HG03342 (cell line): Measurements from ENCODE around the gene FGF11.
"Not testable (repeated sequence)": the region's sequence is repeated elsewhere in the genome, so short reads cannot be mapped to it uniquely, and the experiment has no call there.

ENCODE experiments used
- ATAC-seq: cut with Tn5 transposase; IDR thresholded peaks from one replicate; pipeline ENCODE4 v1.9.1; 2021; ENCODE audit warnings: mild to moderate bottlenecking, moderate library complexity; ENCODE audit not compliant: unreplicated experiment

The FGF11 gene

DNA sequence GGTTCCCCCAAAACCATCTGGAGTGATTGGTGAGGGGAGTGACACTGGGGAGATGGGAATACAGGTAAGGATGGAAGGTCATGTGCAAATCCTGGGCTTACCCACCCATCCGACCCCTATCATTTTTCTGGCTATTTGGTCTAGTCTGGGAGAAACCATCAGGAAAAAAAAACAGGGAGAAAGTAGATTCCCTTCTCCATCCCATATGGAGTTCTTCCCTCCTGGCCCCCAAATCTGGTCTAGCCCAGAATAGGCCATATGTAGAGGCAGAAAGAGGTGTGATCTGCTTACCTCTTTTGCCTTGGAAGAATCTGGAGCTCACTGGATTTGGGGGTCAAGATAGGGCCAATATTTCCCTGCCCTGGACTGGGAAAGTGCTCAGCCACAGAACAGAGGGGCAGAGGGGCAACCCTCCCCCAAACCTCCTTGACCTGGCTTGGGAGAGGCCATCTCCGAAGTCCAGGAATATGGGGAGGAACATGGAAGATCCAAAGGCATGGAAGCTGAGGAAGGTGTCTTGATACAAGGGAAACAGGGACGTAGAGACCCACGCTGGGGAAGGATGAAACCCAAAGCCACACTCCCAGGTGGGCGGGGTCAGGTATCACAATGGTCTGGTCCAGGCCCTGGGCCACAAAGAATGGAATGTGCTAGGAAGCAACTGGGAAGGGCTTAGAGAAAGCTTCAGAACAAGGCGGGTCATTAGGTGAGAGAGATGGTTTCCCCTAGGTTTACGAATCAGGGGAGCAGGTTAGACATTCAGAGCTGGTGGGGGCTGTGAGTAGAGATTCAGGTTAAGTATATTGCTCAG lies 21.7 kb downstream of the FGF11 start:
- ATAC-seq, result no peak

DNA sequence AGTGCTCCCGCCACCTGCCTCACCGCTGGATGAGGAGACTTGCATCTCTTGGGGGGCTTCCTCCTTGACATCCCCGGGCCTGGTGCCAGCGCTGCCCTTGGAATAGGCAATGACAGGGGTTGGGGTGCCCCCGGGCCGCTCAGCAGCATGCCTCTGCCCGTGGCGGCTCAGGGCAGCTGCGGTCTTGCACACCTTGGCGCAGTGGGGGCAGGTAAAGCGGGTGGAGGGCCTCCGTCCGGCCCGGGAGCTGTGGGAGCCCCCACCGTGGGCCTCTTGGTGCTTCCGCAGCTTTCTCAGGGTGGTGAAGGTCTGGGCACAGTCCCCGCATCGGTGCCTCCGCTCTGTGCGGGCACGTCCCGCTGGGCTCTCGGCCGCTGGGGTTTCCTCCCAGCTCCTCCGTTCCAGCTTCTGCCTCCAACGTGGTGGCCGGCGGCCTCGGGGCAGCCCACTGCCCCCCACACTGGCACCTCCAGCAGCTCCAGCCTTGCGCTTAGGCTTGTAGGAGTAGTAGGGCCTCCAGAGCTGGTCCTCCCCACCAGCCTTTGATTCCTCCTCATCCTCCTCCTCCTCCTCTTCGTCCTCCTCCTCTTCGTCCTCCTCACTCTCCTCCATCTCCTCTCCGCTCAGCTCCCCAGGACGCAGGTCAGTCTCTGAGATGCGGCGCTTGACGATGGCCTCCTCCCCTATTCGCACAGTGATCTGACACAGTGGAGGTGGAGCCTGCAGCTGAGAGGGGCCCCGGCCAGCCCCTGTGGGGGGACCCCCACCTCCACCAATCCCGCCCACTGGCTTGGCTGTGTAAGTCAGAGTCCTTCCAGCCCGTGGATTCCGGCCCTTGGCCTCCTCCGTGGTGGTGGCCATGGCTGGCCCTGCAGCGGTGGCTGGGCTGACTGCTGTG lies 23.4 kb downstream of the FGF11 start:
- ATAC-seq, result no peak

DNA sequence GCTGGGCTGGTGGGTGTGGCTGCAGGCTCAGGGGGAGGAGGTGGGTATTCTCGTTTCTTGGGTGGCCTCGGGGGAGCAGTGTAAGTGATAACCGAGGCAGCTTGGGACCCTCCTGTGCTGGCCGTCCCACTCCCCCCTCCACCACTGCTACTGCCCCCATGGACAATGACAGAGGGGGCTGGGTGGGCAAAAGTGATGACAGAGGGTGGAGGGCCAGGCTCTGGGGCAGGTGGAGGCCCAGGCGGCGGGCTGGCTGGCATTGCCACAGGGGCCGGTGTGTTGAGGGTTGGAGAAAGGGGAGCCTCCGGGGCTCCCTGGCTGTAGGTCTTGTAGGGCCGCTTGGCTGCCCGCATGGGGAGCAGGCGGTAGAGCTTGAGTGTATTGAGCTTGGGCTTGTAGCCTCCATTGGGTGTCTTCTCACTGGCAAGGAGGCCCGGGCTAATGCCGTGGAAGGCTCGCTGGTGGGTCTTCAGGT lies 24.1 kb downstream of the FGF11 start:
- ATAC-seq, result no peak

DNA sequence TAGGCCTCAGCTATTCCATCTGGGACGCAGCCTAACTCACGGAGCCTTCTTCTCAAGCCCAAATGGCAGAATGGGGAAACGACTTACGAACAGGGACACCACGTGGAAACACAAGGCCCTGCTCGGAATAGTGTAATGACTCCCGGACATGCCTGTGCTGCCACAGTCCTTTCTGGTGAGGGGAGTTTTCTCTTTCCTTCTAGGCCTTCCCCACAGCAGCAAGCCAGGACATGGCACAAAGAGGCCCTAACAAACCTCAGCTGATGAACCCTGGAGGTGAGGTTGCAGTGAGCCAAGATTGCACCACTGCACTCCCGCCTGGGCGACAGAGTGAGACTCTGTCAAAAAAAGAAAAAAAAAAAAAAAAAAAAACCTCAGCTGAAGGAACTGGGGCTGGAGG lies 24.8 kb downstream of the FGF11 start:
- no peak for ATAC-seq

DNA sequence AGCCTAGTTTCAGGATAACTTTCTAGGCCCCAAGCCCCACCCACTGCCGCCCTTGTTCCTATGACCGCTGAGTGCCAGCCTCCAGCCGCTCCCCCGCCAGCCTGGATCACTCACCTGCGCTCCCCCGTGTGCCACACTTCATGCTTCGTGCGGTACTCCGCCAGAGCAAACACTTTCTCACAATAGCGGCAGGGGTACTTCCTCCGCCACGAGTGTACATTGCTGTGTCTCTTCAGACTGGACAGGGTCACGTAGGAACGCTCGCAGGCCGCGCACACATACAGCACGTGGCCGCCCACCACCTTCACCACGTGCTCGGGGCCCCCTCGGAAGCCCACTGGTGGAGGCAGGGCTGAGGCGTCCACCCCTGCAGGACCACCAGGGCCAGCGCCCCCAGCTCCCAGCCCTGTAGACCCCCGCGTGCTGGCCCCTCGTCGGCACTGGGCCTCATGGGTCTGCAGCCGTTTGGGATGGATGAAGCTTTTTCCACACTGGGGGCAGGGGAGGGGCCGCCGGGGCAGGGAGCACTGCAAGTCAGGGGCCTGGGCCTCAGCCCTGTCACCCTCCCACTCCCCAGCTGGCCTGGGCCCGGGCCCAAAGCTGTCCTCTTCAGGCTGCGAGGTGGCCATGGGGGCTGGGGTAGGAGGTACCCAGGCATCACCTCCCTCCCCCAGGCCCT lies 26.4 kb downstream of the FGF11 start:
- ATAC-seq, result no peak

DNA sequence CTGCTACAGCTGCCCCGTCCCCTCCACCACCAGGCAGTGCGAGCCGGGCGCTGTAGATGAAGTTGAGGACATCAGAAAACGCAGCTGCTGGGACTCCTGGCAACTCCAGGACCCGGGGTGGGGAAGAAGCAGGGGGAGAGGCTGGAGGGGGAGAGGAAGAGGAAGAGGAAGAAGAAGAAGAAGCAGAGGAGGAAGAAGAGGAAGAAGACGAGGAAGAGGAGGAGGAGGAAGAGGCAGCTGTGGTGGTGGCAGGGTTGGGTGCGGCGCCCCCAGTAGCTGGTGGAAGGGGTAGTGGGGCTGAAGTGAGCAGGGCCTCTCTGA lies 27.0 kb downstream of the FGF11 start:
- ATAC-seq, result no peak

DNA sequence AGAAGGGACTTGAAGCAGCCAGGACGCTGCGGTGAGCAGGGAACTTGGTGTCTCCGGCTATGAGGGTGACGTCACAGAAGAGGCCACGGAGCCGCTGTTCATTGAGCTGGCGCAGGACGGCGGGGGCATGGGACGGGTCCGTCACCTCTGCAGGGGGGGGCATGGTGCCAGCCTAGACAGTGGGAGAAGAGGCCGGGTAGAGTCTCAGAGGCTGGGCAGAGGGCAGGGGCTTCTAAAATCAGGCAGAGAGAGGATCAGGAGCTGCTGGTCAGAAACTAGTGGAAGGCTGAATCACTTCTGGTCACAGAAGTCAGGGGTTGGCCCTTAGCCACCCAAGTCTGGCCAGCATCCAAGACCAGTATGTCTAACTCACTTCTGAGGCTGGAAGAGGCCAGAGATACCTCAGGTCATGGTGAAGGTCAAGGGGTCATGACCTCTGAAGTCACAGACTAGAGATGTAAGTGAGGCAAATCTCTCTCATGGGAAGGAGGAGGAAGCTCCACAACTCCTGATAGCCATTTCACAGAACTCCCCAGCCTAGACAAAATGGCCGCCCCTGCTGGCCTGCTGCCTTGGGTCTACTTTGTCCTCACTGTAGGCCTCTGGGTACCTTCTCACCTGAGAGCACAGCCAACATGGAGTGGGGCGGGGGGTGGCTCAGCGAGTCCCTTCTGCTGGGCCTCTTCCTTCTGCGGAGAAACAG lies 27.5 kb downstream of the FGF11 start:
- no peak for ATAC-seq

DNA sequence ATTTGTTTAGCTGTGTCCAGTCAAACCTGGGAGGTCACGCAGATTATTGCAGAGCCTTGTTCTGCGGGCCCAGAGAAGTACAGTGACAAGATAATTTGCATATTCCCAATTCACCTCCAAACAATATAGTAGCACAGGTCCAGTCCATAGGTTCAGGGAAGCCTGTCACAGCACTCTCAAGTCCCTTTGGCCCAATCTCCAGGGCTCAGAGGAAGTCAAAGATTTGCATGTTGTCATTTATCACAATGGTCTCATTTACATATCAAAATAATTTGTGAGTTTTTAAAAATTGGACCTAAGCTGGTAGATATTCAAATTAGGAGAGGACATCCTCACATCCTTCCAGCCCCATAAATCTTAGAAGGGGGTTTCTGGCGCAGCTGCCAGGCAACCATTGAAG lies 28.2 kb downstream of the FGF11 start:
- no peak for ATAC-seq

DNA sequence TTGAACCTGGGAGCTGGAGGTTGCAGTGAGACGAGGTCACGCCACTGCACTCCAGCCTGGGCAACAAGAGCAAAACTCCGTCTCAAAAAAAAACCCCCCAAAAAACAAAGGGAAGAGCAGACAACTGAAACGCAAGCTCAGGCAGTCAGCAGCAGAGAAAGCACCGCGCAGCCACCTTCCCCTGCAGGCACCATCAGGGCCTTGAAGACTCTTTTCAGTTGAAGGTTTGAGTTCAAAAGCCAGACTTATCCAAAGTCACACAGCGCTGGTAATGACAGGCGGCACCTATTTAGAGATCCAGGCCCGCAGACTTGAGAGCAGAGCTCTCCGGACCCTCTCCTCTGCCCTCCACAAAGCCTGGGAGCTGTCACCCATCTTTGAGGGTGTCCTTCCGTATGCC lies 29.0 kb downstream of the FGF11 start:
- ATAC-seq, result no peak

DNA sequence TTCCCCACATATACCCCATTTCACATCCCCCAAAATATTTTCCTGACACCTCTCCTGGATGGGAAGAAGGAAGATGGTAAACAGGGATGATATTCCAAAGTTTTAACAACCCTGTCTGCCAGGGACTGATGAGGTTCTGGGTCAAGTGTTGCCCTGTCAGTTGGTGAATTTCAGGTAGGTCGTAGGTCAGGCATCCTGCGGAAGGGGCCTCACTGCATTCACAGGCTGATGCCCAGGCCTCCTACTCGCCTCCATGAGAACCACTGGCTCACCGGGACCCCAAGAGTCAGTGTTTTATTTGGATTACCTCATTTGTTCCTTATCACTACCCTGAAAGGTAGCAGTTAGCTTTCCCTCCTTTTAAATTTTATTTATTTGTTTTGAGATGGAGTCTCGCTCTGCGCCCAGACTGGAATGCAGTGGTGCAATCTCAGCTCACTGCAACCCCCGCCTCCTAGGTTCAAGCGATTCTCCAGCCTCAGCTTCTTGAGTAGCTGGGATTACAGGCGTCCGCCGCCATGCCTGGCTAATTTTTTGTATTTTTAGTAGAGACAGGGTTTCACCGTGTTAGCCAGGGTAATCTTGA lies 29.6 kb downstream of the FGF11 start:
- no peak for ATAC-seq

DNA sequence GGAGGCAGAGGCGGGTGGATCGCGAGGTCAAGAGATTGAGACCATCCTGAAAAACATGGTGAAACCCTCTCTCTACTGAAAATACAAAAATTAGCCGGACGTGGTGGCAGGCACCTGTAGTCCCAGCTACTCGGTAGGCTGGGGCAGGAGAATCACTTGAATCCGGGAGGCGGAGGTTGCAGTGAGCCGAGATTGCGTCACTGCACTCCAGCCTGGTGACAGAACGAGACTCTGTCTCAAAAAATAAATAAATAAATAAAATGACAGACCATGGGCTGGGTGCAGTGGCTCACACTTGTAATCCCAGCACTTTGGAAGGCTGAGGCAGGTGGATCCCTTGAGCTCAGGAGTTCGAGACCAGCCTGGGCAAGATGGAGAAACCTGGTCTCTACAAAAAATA lies 30.5 kb downstream of the FGF11 start:
- not testable (repeated sequence) for ATAC-seq

DNA sequence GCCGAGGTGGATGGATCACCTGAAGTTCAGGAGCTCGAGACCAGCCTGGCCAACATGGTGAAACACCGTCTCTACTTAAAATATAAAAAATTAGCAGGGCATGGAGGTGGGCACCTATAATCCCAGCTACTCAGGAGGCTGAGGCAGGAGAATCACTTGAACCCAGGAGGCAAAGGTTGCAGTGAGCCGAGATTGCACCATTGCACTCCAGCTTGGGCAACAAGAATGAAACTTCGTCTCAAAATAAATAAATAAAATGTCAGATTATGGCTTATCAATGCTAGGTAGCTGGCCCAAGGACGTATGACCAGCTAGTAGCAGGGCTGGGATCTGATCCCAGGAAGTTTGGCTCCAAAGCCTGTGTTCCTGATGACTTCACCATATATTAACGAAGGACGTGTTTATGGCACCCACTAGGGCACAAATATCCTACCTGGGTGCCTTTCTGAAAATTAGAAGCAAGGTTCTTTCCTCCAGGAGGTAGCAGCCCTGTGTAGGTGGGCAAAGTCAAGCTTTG lies 31.2 kb downstream of the FGF11 start:
- ATAC-seq, result not testable (repeated sequence)

DNA sequence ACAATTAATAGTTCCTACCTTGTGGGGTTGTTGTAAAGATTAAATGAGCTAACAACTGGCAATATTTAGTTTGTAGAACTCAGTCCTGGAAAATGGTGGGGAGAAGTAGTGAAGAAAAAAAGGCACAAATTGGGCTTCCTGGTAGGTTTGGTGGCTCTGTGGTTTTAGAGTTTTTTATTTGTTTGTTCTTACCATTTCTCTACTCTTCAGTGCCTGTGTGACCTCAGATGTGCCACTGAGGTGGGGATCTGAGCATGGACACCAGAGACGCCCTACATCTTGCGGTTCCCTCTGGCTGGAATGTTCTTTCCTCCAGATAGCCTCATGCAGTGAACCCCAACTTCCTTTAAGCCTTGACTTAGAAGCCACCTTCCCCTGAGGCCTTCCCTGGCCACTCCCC lies 32.4 kb downstream of the FGF11 start:
- no peak for ATAC-seq

DNA sequence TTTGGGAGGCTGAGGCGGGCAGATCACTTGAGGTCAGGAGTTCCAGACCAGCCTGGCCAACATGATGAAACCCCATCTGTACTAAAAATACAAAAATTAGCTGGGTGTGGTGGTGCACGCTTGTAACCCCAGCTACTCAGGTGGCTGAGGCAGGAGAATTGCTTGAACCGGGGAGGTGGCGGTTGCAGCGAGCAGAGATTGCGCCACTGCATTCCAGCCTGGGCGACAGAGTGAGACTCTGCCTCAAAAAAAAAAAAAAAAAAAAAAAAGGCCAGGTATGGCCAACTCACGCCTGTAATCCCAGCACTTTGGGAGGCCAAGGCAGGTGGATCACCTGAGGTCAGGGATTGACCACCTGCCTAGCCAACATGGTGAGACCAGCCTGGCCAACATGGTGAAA lies 35.5 kb downstream of the FGF11 start:
- not testable (repeated sequence) for ATAC-seq

DNA sequence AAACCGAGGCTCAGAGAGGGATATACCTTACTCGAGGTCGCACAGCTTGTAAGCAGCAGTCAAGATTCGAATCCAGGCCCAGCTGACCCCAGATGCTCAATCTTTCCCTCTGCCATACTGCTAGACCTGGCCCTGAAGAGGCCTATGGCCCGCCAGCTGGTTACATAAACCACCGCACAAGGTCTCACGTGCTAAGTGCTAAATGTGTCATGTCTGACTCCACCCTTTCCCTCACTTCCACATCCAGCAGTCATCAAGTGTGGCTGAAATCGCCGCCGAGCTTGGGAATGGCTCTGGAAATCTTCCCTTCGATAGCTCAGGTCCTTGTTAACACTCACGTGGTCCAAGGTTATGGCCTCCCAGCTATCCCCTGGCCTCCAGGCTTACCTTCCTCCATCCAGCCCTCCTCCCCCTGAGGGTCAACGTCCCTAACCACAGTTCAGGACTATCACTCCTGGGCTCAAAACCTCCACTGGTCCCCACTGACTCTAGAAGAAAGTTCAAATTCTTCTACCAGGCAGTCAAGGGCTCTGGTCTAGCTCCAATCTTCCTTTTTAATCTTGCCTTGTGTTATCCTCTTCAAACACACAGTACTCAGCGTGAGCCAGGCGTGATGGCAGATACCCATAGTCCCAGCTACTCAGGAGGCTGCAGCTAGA lies 36.6 kb downstream of the FGF11 start:
- ATAC-seq, result no peak

DNA sequence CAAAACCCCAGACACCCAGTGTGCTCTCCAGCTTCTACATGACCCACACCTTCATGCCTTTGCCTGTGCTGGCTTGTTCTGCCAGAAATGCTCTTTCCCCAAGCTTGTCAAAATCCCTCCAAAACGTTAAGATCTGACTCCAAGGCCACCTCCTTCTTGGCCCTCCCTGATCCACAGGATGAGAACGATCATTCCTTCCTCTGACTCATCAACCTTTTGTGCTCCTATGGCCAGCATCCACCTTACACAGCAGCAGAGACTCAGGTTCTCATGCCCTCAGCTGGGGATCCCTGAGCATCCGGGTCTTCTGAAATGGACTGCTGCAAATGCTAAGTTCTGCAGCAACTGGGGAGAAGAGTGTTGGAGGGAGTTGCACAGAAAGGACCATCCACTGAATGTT lies 37.2 kb downstream of the FGF11 start:
- no peak for ATAC-seq

DNA sequence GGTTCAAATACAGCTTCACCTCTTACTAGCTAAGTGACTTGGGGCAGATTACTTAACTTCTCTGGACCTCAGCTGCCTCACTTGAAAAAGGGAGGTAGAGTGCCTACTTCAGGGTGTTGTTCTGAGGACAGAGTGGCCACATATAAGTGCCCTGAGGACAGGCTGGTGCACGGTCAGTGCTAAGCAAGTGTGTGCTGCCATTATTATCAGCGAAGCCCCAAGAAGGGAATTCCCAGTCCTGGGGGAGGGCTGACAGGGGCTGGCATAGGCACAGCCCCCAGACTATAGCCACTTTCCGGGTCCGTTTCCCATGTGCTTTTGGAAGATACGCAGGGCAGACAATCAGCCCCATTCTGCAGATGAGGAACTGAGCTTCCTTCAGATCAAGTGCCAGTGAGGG lies 37.6 kb downstream of the FGF11 start:
- ATAC-seq, result no peak

DNA sequence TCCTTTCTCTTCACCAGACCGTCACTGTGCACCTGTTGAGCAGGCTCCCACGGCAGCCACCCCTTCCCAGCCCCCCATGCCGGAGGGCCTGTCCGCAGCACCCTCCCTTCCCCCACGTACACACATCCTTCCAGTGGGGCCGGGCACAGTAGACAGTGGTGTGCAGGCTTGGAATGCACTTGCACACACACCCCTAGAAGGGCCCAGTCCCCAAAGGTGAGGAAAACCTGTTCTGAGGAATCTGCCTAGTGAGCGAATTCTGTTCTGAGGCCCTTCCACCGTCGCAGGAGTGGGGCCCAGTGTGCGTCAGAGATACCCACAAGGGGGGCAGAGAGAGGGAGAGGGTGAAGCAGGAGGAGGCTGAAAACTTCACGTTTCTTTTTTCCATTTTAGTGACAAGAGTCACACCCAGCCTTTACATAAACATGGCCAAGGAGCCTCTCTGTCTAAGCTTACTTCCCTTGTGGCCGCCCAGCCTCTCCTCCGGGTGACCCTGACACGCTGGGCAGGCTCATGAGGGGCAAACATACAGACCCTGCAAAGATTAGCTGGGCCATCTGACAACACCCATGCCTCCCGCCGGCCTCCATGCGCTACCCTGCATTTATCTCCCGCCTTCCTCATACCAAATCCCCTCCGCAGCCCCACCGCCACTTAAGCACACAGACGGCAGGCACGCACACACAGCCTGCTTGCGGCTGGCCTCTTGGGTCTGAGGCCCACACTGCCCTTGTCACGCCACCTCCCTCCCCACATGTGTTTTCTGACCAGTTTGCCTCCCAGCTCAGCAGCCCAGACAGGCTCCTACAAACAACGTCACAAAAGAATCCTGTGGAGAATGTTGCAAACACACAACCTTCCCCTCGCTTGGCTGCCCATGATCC lies 38.3 kb downstream of the FGF11 start:
- no peak for ATAC-seq
